HG03520 (cell line): ENCODE measurements around the gene CHST2.

Experiments
- ATAC-seq: cut with Tn5 transposase; IDR thresholded peaks from one replicate; pipeline ENCODE4 v1.9.1; 2021; ENCODE audit warnings: mild to moderate bottlenecking, moderate library complexity; ENCODE audit not compliant: unreplicated experiment

The CHST2 gene

DNA sequence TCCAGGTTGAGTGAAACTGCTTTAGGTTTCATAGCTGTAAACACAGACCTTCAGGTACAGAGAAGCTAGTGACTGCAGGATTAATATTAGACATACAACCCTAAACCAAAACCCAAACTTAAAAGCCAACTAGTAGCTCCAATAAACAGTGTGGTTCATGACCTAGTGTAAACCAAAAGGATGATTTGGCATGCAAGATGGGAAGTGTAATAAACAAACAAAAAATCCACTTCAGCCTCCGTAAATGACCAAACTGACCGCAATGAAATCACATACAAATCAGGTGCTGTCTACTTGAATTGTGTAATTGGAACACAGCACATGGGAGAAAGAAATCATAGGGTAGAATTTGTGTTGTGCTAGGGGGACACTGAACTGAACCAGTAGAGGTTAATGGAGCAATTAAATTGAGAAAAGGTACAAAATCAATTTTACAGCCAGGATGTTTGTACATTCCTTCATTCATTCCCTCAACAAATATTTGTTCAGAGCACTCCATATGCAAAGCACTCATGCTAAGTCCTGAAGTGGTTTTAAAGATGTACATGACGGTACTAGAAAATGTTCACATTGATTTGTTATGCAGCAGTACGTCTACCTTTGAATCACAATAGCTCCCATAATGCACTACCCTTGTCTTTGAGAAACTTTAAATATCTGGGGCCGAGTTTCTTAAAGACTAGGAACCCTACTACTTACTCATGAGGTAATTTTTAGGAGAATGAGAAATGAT, 21.4 kb upstream of the CHST2 start:
- ATAC-seq = no peak

DNA sequence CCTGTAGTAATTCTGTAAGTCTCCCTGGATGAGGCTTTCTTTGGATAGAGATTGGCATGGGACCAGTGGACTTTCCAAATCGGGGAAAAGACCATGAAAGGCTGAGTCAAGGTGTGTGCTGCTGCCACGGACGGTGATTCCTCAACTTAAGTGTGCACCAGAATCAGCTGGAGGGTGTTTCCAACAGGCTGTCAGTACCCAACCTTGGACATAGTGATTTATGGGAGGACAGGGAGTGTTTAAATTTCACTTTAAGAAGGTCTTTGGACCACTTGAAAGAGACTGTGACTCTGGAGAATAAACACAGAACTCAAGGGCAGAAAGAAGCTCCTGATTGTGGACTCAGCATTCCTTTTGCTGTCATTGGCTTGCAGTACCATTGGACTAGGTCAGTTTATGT, 20.4 kb upstream of the CHST2 start:
- ATAC-seq = no peak

GRCh38 chr3:143099690-143100089, 19.9 kb upstream of the CHST2 start:
- no peak for ATAC-seq

DNA sequence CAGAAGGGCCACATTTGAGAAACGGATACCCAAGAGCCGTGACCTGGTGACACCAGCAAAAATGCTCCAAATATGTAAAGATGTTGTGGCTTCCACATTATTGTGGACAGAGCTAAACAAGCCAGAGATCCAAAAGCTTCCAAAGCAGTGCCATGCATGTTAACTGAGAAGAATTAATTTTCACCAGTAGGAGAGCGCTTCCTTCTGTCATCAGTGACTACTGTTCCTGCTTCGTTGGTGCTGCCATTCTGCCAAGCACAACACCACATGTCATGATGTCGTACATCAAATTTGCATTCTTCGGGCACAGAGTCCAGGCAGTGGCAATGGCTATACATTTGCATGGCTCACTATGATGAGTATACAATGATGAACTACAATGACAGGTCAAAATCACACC, 19.1 kb upstream of the CHST2 start:
- no peak for ATAC-seq

GRCh38 chr3:143101792-143102381, 17.7 kb upstream of the CHST2 start:
- no peak for ATAC-seq

- no peak for ATAC-seq
Observed at GRCh38 chr3:143103652-143104051, 15.9 kb upstream of the CHST2 start.

DNA sequence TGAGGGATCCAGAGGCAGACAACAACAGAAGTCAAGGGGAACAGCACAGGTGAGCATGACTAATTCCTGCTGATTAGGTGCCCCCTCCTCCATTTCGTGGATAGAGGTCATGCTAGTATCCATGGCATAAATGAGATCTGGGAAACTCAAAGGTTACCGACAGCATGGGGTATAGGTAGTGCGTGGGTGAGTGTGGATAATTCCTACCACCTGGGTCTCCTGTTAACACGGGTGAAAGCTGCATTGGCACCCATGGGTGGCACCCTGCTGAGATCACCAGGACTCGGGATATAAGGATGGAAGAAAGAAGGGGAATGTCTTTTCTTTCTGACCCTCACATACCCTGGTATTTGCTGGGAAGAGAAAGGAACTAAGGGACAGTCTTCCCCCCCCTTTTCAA, 14.4 kb upstream of the CHST2 start:
- ATAC-seq = no peak

DNA sequence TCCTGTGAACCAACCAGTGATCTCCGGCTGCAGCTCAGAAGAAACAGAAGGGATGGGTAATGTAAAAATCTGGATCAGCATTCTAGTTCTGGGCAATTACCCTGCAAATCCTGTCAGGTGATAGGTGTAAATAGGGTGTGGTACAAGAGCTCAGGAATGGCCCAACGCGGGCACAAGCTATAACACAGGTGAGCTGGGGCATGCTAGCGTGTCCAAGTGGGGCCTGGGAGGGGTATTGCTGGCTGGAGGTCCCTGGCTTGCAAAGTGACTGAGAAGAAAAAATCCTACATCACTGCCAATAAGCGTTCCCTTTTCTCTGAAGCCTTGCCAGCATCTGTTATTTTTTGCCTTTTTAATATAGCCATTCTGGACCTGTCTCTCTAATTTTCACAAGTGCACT, 9.7 kb upstream of the CHST2 start:
- ATAC-seq = no peak

- no peak for ATAC-seq
Observed at GRCh38 chr3:143110371-143110770, 9.2 kb upstream of the CHST2 start.

GRCh38 chr3:143118630-143119008, 952 bp upstream of the CHST2 start:
- ATAC-seq = no peak

DNA sequence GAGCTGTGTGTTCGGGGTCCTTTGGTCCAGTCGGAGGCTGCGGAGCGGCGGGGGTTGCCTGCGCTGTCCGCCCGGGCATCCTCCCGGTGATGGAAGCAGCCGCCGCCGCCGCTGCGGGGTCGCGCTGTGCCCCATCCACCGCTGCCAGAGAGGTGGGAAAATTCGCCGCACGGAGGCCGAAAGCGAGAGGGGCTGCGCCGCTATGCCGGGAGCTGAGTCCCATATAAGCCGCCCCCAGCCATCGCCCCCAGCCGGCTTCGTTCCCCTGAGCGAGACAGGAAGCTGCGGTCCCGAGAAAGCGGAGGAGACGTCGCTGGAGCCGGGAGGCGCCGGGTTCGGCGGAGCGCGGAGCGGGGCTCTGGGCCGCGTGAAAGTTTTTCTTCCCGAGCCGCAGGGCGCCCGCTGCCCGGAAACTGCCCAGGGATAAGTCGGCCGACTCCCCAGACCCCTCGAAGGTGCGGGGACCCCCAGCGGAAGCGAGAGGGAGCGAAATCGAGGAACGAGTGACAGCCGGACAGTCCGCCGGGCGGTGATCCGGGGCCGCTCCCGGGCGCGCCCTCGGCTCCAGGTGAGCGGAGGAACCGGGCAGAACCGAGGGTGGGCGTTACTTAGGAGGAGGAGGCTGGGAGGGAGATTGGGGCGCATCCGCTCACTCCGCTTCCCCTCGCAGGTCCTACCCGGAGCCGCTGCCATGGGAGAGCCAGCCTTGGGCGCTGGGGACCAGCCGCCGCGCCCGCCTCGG, 574 bp downstream of the CHST2 start:
- ATAC-seq = peak; percentile 2

- peak; percentile 34 for ATAC-seq
Observed at GRCh38 chr3:143120716-143121240, 1.2 kb downstream of the CHST2 start.

DNA sequence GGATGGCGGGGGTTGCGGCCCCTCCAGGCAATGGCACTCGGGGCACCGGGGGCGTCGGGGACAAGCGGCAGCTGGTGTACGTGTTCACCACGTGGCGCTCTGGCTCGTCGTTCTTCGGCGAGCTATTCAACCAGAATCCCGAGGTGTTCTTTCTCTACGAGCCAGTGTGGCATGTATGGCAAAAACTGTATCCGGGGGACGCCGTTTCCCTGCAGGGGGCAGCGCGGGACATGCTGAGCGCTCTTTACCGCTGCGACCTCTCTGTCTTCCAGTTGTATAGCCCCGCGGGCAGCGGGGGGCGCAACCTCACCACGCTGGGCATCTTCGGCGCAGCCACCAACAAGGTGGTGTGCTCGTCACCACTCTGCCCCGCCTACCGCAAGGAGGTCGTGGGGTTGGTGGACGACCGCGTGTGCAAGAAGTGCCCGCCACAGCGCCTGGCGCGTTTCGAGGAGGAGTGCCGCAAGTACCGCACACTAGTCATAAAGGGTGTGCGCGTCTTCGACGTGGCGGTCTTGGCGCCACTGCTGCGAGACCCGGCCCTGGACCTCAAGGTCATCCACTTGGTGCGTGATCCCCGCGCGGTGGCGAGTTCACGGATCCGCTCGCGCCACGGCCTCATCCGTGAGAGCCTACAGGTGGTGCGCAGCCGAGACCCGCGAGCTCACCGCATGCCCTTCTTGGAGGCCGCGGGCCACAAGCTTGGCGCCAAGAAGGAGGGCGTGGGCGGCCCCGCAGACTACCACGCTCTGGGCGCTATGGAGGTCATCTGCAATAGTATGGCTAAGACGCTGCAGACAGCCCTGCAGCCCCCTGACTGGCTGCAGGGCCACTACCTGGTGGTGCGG, 1.9 kb downstream of the CHST2 start:
- peak; percentile 11 for ATAC-seq

GRCh38 chr3:143122089-143122430, 2.5 kb downstream of the CHST2 start:
- ATAC-seq = no peak

- no peak for ATAC-seq
Observed at GRCh38 chr3:143122608-143123352, 3.2 kb downstream of the CHST2 start.

- no peak for ATAC-seq
Observed at GRCh38 chr3:143123353-143123984, 3.9 kb downstream of the CHST2 start.

DNA sequence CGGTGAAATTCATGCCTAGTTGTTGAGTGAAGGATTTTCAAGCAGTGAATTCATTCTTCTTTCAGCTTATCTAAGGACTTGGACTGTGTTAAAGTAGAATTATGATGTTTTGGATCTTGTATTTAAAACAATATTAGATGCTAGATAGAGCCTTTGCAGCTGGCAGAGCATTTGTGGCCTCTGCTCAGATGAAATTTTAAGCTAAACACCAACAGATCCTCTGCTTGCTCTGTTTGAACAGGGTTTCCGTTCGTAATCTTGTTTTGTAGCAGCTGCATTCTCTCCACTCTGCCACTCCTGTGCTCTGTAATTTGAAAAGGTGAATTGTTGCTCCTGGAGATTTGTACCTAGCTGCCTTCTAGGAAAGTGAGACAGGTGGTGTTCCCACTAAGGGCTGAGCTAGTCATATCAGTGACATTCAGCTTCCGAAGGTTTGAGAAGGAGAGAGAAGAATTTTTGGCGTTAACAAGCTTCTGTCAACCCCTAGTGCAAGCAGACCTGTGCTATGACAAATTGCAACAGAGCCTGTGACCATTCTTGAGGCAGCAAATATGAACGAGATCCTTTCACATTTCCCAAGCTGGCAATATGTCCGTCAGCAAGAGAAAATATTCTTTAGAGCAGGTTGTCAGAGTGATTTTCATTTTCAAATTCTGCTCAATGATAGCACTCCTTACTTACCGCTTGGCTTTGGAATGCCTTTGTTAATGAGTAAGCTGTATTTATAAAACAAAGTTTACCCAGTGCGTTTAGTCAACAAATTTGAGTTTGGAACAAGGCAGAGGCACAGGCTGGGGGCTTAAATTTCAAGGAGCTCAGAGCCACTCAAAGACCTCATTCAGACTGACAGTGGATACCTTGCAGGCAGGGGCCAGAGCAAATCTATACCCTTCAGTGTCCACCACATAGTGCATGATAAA, 5.3 kb downstream of the CHST2 start:
- ATAC-seq = no peak

DNA sequence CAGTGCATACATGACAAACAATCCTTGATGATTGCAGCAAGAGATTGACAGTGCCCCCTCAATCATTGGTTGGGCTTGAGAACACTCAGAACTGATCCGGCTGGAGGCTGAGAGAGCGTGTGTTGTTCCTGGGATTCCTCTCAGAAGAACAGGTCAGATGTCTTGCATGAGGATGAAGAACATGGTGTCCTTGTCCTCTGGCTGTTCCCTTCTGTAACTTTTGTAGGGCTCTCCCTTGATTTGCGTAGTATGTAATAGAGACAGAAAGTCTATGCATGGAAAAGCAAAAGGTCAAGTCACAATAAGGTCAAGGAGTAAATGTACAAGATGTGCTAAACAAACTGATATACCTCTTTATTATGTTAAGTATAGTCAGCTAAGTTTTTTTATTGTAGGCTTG, 8.2 kb downstream of the CHST2 start:
- no peak for ATAC-seq
